Neural cell (in vitro differentiated cells): ENCODE results near the gene FRZB. TPM values are rescaled to one million over a fixed set of nuclear protein-coding genes. Genes with fewer than 3 reads are reported as not detected.

Experiments
- H2AFZ ChIP-seq: fragments of 200-600, 300-800 bp; sonication (generic), shearing (Covaris generic); 2 replicates; pipeline ENCODE4 v1.6.0; 2014; ENCODE audit warnings: low read depth, mild to moderate bottlenecking, antibody characterized with exemption, low read length, moderate library complexity
- H3F3A ChIP-seq: fragments of 200-600 bp; shearing (Covaris generic); 2 replicates; pipeline ENCODE4 v1.6.1; 2016; ENCODE audit warnings: mild to moderate bottlenecking, moderate library complexity, mixed read lengths, antibody characterized with exemption, low read length; ENCODE audit not compliant: insufficient read depth, poor library complexity, severe bottlenecking
- H3K27ac ChIP-seq: fragments of 200-600, 300-800 bp; sonication (generic), shearing (Covaris generic); 2 replicates; pipeline ENCODE4 v1.5.1; 2014; ENCODE audit warnings: mild to moderate bottlenecking, low read length, moderate library complexity
- H3K27me3 ChIP-seq: fragments of 300-800, 200-600 bp; sonication (generic), shearing (Covaris generic); 2 replicates; pipeline ENCODE4 v1.6.0; 2014; ENCODE audit warnings: mild to moderate bottlenecking, low read depth, low read length, moderate library complexity; ENCODE audit not compliant: insufficient read depth
- H3K36me3 ChIP-seq: fragments of 300-800, 200-600 bp; sonication (generic), shearing (Covaris generic); 2 replicates; pipeline ENCODE4 v1.5.1; 2014; ENCODE audit warnings: mild to moderate bottlenecking, antibody characterized with exemption, low read length, moderate library complexity; ENCODE audit not compliant: insufficient read depth
- H3K4me2 ChIP-seq: fragments of 300-800, 200-600 bp; sonication (generic), shearing (Covaris generic); 2 replicates; pipeline ENCODE4 v1.6.0; 2014; ENCODE audit warnings: mild to moderate bottlenecking, low read length
- H3K4me3 ChIP-seq: fragments of 300-800, 200-600 bp; sonication (generic), shearing (Covaris generic); 2 replicates; pipeline ENCODE4 v1.5.1; 2014; ENCODE audit warnings: mild to moderate bottlenecking, low read length, moderate library complexity
- H3K79me2 ChIP-seq: fragments of 200-600 bp; shearing (Covaris generic); replicated peaks from 2 replicates; pipeline ENCODE4 v1.6.0; 2014; ENCODE audit warnings: mild to moderate bottlenecking, low read length, moderate library complexity; ENCODE audit not compliant: insufficient read depth
- H3K9ac ChIP-seq: fragments of 300-800, 200-600 bp; sonication (generic), shearing (Covaris generic); 2 replicates; pipeline ENCODE4 v1.6.1; 2016; ENCODE audit warnings: mild to moderate bottlenecking, low read length, mixed read lengths
- H3K9me2 ChIP-seq: fragments of 200-600 bp; shearing (Covaris generic); 2 replicates; pipeline ENCODE4 v1.6.1; 2016; ENCODE audit warnings: mild to moderate bottlenecking, low read length, mixed read lengths; ENCODE audit not compliant: insufficient read depth
- H3K9me3 ChIP-seq: fragments of 200-600, 300-800 bp; sonication (generic), shearing (Covaris generic); 2 replicates; pipeline ENCODE4 v1.6.1; 2016; ENCODE audit warnings: mild to moderate bottlenecking, mixed run types, low read length, moderate library complexity, mixed read lengths
- H4K20me1 ChIP-seq: fragments of 200-600 bp; shearing (Covaris generic); 2 replicates; pipeline ENCODE4 v1.6.1; 2016; ENCODE audit warnings: mild to moderate bottlenecking, mixed run types; ENCODE audit not compliant: insufficient read depth
- CTCF ChIP-seq: fragments of 450-650 bp; IDR thresholded peaks from 2 replicates; pipeline ENCODE4 v1.5.1; 2014; ENCODE audit warnings: antibody characterized with exemption, mild to moderate bottlenecking, moderate library complexity; ENCODE audit not compliant: poor library complexity, severe bottlenecking
- EP300 ChIP-seq: fragments of 450-650 bp; conservative IDR thresholded peaks from 2 replicates; pipeline ENCODE4 v1.6.1; 2014; ENCODE audit warnings: antibody characterized with exemption, mild to moderate bottlenecking, moderate library complexity; ENCODE audit not compliant: poor library complexity, severe bottlenecking
- EZH2 ChIP-seq: fragments of 200-600, 300-800 bp; shearing (Covaris generic), sonication (generic); IDR thresholded peaks from 2 replicates; pipeline ENCODE4 v1.6.1; 2014; ENCODE audit warnings: antibody characterized with exemption, low read length, borderline replicate concordance, mild to moderate bottlenecking; ENCODE audit not compliant: insufficient read depth, poor library complexity, severe bottlenecking
- MXI1 ChIP-seq: fragments of 450-650 bp; conservative IDR thresholded peaks from 2 replicates; pipeline ENCODE4 v1.6.1; 2014; ENCODE audit warnings: antibody characterized with exemption, mild to moderate bottlenecking; ENCODE audit not compliant: poor library complexity, severe bottlenecking
- POLR2AphosphoS5 ChIP-seq: IDR thresholded peaks from 2 replicates; pipeline ENCODE4 v1.6.1; 2012
- RAD21 ChIP-seq: fragments of 450-650 bp; conservative IDR thresholded peaks from 2 replicates; pipeline ENCODE4 v1.6.1; 2014; ENCODE audit warnings: antibody characterized with exemption, mild to moderate bottlenecking, moderate library complexity
- SMC3 ChIP-seq: fragments of 450-650 bp; conservative IDR thresholded peaks from 2 replicates; pipeline ENCODE4 v1.6.1; 2014; ENCODE audit warnings: antibody characterized with exemption, mild to moderate bottlenecking, moderate library complexity; ENCODE audit not compliant: poor library complexity
- TAF1 ChIP-seq: IDR thresholded peaks from 2 replicates; pipeline ENCODE4 v1.6.1; 2012; ENCODE audit warnings: low read depth
- polyA plus RNA-seq: library from polyadenylated mRNA; depleted of rRNA; stranded (reverse); fragments of >200 nt; gene quantifications from 2 replicates; pipeline ENCODE4 v1.2.3, GENCODE V29; 2014
- TF ChIP-seq, protein P1 (sequence below): IDR thresholded peaks from 2 replicates; pipeline ENCODE4 v1.6.1; 2012; ENCODE audit warnings: borderline replicate concordance

FRZB gene
- polyA plus RNA-seq, 1 donor from 2014 or later = 3.5 TPM

- no peak overlapping the region for H3K4me2 ChIP-seq
Measured at GRCh38 chr2:182814804-182815203, 51.6 kb downstream of the FRZB start.

DNA sequence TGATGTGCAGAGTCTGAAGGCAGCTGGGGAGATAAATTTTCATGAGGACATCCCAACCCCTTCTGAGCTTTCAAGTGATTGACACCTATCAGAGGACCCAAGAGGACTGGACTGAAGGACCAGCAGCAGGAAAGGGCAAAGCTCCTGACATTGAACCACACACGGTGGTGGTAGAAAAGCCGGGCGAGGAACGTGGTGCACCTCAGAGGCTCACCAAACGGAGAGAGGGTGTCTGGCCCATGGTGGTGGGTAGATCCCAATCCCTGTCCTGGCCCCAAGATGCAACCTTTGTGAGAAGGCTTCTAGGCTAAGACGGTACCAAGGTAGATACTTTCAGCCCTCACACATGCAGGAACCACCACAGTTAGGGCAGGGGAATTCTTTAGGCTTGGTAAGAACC lies 52.1 kb downstream of the FRZB start:
- H3K27ac ChIP-seq = no peak overlapping the region
- no peaks in the 10 kb centered on the region for H4K20me1 ChIP-seq
- no peaks in the 10 kb centered on the region for H3K36me3 ChIP-seq
- H3F3A ChIP-seq = no peaks in the 10 kb centered on the region
- no peaks in the 10 kb centered on the region for H3K9me2 ChIP-seq
- H3K9ac ChIP-seq = no peak overlapping the region
- H3K27me3 ChIP-seq = no peaks in the 10 kb centered on the region
- H3K9me3 ChIP-seq = no peaks in the 10 kb centered on the region
- H2AFZ ChIP-seq = no peak overlapping the region
- H3K4me2 ChIP-seq = no peak overlapping the region
- TF ChIP-seq POLR2AphosphoS5 = no peak
- no peak for TF ChIP-seq TAF1
- TF ChIP-seq EP300 = no peak
- TF ChIP-seq CTCF = no peak
- TF ChIP-seq, protein P1, sequence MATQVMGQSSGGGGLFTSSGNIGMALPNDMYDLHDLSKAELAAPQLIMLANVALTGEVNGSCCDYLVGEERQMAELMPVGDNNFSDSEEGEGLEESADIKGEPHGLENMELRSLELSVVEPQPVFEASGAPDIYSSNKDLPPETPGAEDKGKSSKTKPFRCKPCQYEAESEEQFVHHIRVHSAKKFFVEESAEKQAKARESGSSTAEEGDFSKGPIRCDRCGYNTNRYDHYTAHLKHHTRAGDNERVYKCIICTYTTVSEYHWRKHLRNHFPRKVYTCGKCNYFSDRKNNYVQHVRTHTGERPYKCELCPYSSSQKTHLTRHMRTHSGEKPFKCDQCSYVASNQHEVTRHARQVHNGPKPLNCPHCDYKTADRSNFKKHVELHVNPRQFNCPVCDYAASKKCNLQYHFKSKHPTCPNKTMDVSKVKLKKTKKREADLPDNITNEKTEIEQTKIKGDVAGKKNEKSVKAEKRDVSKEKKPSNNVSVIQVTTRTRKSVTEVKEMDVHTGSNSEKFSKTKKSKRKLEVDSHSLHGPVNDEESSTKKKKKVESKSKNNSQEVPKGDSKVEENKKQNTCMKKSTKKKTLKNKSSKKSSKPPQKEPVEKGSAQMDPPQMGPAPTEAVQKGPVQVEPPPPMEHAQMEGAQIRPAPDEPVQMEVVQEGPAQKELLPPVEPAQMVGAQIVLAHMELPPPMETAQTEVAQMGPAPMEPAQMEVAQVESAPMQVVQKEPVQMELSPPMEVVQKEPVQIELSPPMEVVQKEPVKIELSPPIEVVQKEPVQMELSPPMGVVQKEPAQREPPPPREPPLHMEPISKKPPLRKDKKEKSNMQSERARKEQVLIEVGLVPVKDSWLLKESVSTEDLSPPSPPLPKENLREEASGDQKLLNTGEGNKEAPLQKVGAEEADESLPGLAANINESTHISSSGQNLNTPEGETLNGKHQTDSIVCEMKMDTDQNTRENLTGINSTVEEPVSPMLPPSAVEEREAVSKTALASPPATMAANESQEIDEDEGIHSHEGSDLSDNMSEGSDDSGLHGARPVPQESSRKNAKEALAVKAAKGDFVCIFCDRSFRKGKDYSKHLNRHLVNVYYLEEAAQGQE = no peak
- TF ChIP-seq RAD21 = no peak
- no peak for TF ChIP-seq EZH2
- no peak overlapping the region for H3K4me3 ChIP-seq
- H3K79me2 ChIP-seq = no peaks in the 10 kb centered on the region

More at GRCh38 chr2:182814804-182815203, 51.6 kb downstream of the FRZB start:
- no peak overlapping the region for H3K4me3 ChIP-seq
- no peaks in the 10 kb centered on the region for H4K20me1 ChIP-seq
- H3K9me3 ChIP-seq = no peaks in the 10 kb centered on the region
- H3K9ac ChIP-seq = no peak overlapping the region
- no peaks in the 10 kb centered on the region for H3F3A ChIP-seq
- TF ChIP-seq MXI1 = no peak
- TF ChIP-seq, protein P1 = no peak
- TF ChIP-seq POLR2AphosphoS5 = no peak
- TF ChIP-seq TAF1 = no peak
- no peak for TF ChIP-seq EP300
- no peak for TF ChIP-seq CTCF
- TF ChIP-seq RAD21 = no peak
- TF ChIP-seq SMC3 = no peak
- TF ChIP-seq EZH2 = no peak
- no peaks in the 10 kb centered on the region for H3K9me2 ChIP-seq
- H2AFZ ChIP-seq = no peak overlapping the region
- no peaks in the 10 kb centered on the region for H3K27me3 ChIP-seq
- H3K27ac ChIP-seq = no peak overlapping the region
- H3K36me3 ChIP-seq = no peaks in the 10 kb centered on the region
- no peaks in the 10 kb centered on the region for H3K79me2 ChIP-seq
